Posterior cingulate gyrus (tissue), 11 donors: ENCODE results near the gene EPGN.
"Not testable (repeated sequence)": the region's sequence is repeated elsewhere in the genome, so short reads cannot be mapped to it uniquely, and the experiment has no call there.

Experiments used
- DNase-seq, 10 donors: peaks; one replicate each; pipeline versions ENCODE4 v3.0.0 to v3.0.0-alpha.2; 2020 to 2021; ENCODE audit warnings: mixed read lengths in 3 of 10
- intact Hi-C: fragments of 100-400 bp; cut with DNase I; formaldehyde crosslinking; loops from one replicate; pipeline ENCODE4 v1.15.1; 2023

EPGN gene

DNA sequence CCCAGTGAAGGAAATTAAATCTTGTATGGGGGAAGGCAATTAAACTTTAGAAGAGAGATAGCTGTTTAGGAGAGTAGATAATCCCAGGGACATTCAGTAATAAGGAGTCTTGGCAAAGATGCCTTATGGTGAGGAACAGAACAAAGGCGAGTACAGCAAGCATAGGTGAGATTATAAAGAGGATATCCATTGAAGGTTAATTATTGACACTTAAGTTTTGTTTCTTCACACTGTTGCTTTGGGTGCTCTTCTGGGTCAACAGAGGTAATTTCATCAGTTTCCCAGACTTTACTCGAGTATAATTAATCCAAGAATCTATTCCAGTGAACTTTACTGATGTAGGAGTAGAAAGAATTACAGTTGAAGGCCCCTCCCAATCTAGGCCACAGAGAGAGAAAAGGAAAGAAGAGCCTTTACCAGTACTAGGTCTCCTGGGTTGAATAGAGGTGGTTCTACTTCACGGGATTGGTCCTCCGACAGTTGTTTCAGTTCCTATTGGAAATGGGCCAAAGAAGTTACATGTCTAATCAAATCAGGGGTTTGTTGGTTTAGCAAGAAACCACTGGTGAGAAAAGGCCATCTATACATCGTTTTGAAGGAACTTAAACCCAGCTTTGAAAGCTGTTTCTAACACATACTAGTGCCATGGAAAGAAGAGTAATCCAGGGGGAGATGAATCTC is 27.2 kb downstream of the EPGN start:
- intact Hi-C loops = no loop called here
- no peak for DNase-seq

- no peak for DNase-seq
- intact Hi-C loops = no loop called here
These were observed 30.6 kb downstream of the EPGN start for GRCh38 chr4:74338792-74339333.

- no peak for DNase-seq
- intact Hi-C loops = no loop called here
These were observed 31.2 kb downstream of the EPGN start for GRCh38 chr4:74339501-74339900.

GRCh38 chr4:74340421-74340820 is 32.2 kb downstream of the EPGN start:
- intact Hi-C loops = not testable (repeated sequence)

DNA sequence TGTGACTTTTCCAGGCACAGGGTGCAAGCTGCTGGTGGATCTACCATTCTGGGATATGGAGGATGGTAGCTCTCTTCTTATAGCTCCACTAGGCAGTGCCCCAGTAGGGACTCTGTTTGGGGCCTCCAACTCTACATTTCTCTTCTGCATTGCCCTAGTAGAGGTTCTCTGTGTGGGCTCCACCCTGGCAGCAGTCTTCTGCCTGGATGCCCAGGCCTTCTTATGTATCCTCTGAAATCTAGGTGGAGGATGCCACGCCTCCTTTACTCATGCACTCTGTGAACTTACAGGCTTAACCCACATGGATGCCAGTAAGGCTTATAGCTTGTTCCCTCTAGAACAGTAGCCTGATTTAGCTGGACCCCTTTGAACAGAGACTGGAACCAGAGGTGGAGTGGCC is 35.8 kb downstream of the EPGN start:
- no peak for DNase-seq

More at GRCh38 chr4:74340421-74340820, 32.2 kb downstream of the EPGN start:
- not testable (repeated sequence) for DNase-seq

GRCh38 chr4:74353858-74354257 is 45.6 kb downstream of the EPGN start:
- intact Hi-C loops = no loop called here
- no peak for DNase-seq

More for the DNA sequence above, 35.8 kb downstream of the EPGN start:
- intact Hi-C loops = no loop called here

DNA sequence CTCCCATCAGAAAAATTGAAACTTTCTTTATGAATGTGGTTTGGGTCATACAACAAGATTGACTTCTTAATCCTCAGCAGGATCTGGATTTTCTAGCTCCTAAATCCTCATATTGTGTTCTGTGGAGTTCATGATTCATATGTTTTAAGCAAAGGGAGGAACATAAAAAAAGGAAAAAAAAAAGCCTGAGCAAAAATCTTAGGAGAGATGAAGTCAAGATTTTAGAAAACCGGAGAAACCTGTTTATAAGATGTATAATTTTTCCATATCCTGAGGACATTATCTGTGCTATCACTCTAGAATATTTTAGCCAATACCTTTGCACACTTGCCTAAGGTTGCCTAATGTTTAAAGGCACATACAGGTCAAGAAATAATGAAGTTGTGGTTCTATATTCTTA is 49.7 kb downstream of the EPGN start:
- DNase-seq = no peak
- intact Hi-C loops = no loop called here

DNA sequence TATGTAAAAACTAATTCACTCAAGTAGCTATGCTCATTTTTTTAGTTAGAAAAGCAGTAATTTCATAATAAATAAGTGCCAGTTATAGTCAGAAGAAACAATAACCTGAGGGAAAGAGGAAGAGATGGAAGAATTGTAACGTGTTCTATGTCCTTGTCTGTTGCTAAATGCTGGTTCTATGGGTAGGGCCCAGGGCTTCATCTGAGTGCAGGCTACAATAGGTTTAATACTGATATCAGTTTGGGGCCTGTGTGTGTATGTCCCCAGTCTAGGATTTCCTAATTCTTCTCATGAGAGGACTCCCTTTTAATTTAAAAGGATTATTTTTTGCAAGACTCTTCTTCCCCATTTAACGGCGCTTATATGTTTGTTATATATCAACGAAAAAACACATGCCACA is 53.4 kb downstream of the EPGN start:
- no peak for DNase-seq
- intact Hi-C loops = no loop called here

- intact Hi-C loops = no loop called here
These were observed 54.1 kb downstream of the EPGN start for GRCh38 chr4:74362347-74362746.

GRCh38 chr4:74364256-74364651 is 56.0 kb downstream of the EPGN start:
- DNase-seq = no peak
- intact Hi-C loops = no loop called here

More at GRCh38 chr4:74362347-74362746, 54.1 kb downstream of the EPGN start:
- no peak for DNase-seq

- intact Hi-C loops = no loop called here
- DNase-seq = peak in 4 of 10 donors; percentile 18 to 76 (median 66)
These were observed 56.6 kb downstream of the EPGN start, which contains the start of gene EREG for GRCh38 chr4:74364652-74365491. Gene EREG (plus strand): TSS chr4:74365145. CDS start chr4:74365309, 164 bp downstream.

- intact Hi-C loops = no loop called here
- DNase-seq = peak in 1 of 10 donors; percentile 41
These were observed 57.5 kb downstream of the EPGN start for GRCh38 chr4:74365761-74366160.
